Neuronal stem cell (in vitro differentiated cells): ENCODE measurements around the gene SPATA31A6. TPM values are rescaled to one million over a fixed set of nuclear protein-coding genes. Genes with fewer than 3 reads are reported as not detected.
A peak's percentile ranks its signal among the peaks of the same experiment; 100 is the strongest.
"Not testable (repeated sequence)": the region's sequence is repeated elsewhere in the genome, so short reads cannot be mapped to it uniquely, and the experiment has no call there.

Experiments
- DNase-seq: peaks from one replicate; pipeline ENCODE4 v3.0.0-alpha.2; 2013; ENCODE audit warnings: low spot score
- H2AFZ ChIP-seq: one replicate; pipeline ENCODE4 v1.6.1; 2013; ENCODE audit warnings: mild to moderate bottlenecking, low read length, inconsistent platforms
- H2AK5ac ChIP-seq: 2 replicates; pipeline ENCODE4 v1.6.1; 2013; ENCODE audit warnings: low read depth, mild to moderate bottlenecking, inconsistent platforms, low read length, moderate library complexity, mixed read lengths
- H2BK120ac ChIP-seq: 2 replicates; pipeline ENCODE4 v1.6.1; 2013; ENCODE audit warnings: low read depth, mild to moderate bottlenecking, inconsistent platforms, low read length, moderate library complexity, mixed read lengths
- H2BK12ac ChIP-seq: one replicate; pipeline ENCODE4 v1.6.1; 2013; ENCODE audit warnings: low read length, inconsistent platforms
- H2BK15ac ChIP-seq: 2 replicates; pipeline ENCODE4 v1.6.1; 2013; ENCODE audit warnings: mild to moderate bottlenecking, low read length, inconsistent platforms, mixed read lengths
- H2BK5ac ChIP-seq: one replicate; pipeline ENCODE4 v1.6.1; 2013; ENCODE audit warnings: inconsistent platforms, mild to moderate bottlenecking, low read length, moderate library complexity
- H3K14ac ChIP-seq: one replicate; pipeline ENCODE4 v1.6.1; 2013; ENCODE audit warnings: low read length, inconsistent platforms
- H3K18ac ChIP-seq: 2 replicates; pipeline ENCODE4 v1.6.1; 2013; ENCODE audit warnings: low read length, inconsistent platforms
- H3K23ac ChIP-seq: 2 replicates; pipeline ENCODE4 v1.6.1; 2013; ENCODE audit warnings: low read depth, mild to moderate bottlenecking, mixed read lengths, low read length, inconsistent platforms; ENCODE audit not compliant: poor library complexity
- H3K27ac ChIP-seq: replicated peaks from 3 replicates; pipeline ENCODE4 v1.5.1; 2013; ENCODE audit warnings: low read length, inconsistent platforms
- H3K27me3 ChIP-seq, 3 experiments: 2 replicates each; pipeline ENCODE4 v1.6.1; 2013; ENCODE audit warnings: low read length in 3 of 3, mild to moderate bottlenecking in 2 of 3, inconsistent platforms in 1 of 3, low read depth in 1 of 3, mixed read lengths in 1 of 3, moderate library complexity in 1 of 3; ENCODE audit not compliant: control insufficient read depth in 3 of 3, insufficient read depth in 3 of 3
- H3K36me3 ChIP-seq, 2 donors: replicated peaks in 1 of 2; 2 replicates each; pipeline ENCODE4 v1.6.1; 2013; ENCODE audit warnings: low read length in 2 of 2; ENCODE audit not compliant: control insufficient read depth in 2 of 2, insufficient read depth in 2 of 2
- H3K4ac ChIP-seq: 2 replicates; pipeline ENCODE4 v1.6.1; 2013; ENCODE audit warnings: inconsistent platforms, mild to moderate bottlenecking, low read length, moderate library complexity
- H3K4me1 ChIP-seq, 2 donors: 1 replicate in 1 of 2; 2 replicates in 1 of 2; pipeline ENCODE4 v1.6.1; 2013; ENCODE audit warnings: low read length in 2 of 2, low read depth in 1 of 2; ENCODE audit not compliant: control insufficient read depth in 2 of 2, insufficient read depth in 1 of 2
- H3K4me2 ChIP-seq: one replicate; pipeline ENCODE4 v1.6.1; 2013; ENCODE audit warnings: mild to moderate bottlenecking, low read length, inconsistent platforms; ENCODE audit not compliant: insufficient read depth, poor library complexity, severe bottlenecking
- H3K4me3 ChIP-seq, 2 donors: 2 replicates each; pipeline ENCODE4 v1.5.1; 2013; ENCODE audit warnings: low read length in 2 of 2, mild to moderate bottlenecking in 2 of 2, inconsistent platforms in 1 of 2, moderate library complexity in 1 of 2
- H3K79me1 ChIP-seq: one replicate; pipeline ENCODE4 v1.6.1; 2013; ENCODE audit warnings: low read depth, mild to moderate bottlenecking, inconsistent platforms, low read length, moderate library complexity
- H3K9ac ChIP-seq: one replicate; pipeline ENCODE4 v1.6.1; 2013; ENCODE audit warnings: mild to moderate bottlenecking, low read depth, low read length, inconsistent platforms; ENCODE audit not compliant: poor library complexity
- H3K9me3 ChIP-seq, 2 donors: replicated peaks in 1 of 2; 2 replicates each; pipeline versions ENCODE3 to v1.6.1; 2013; ENCODE audit warnings: low read length in 2 of 2, mild to moderate bottlenecking in 2 of 2, inconsistent platforms in 1 of 2, low read depth in 1 of 2, mixed read lengths in 1 of 2, moderate library complexity in 1 of 2; ENCODE audit not compliant: control insufficient read depth in 2 of 2, insufficient read depth in 1 of 2
- H4K8ac ChIP-seq: one replicate; pipeline ENCODE4 v1.6.1; 2013; ENCODE audit warnings: low read depth, mild to moderate bottlenecking, inconsistent platforms, low read length, moderate library complexity
- H4K91ac ChIP-seq: one replicate; pipeline ENCODE4 v1.6.1; 2013; ENCODE audit warnings: low read length, low read depth, mild to moderate bottlenecking, inconsistent platforms; ENCODE audit not compliant: poor library complexity
- WGBS, 2 donors: extraction: QIAGEN DNeasy Blood & Tissue Kit; methylation state at CpG; one replicate each; pipeline ENCODE4 v1.1.7; 2013; ENCODE audit warnings: missing lambda C conversion rate in 2 of 2, mixed read lengths in 1 of 2; ENCODE audit not compliant: insufficient read length in 2 of 2, insufficient replicate concordance in 1 of 2; ENCODE audit errors: extremely low coverage in 2 of 2; 5-methylcytosine and 5-hydroxymethylcytosine counted together
- polyA plus RNA-seq, 2 experiments: library from polyadenylated mRNA; stranded (reverse); fragments of 200-250 nt; gene quantifications; one replicate each; pipeline ENCODE4 v1.2.3, GENCODE V29; 2013

SPATA31A6 gene
- polyA plus RNA-seq (2013, experiment 1 of 2), result 0.04 TPM
- polyA plus RNA-seq (2013, experiment 2 of 2), result 0.03 TPM

- not testable (repeated sequence) for H3K9me3 ChIP-seq, H3K18ac ChIP-seq, H2BK12ac ChIP-seq, H3K4me3 ChIP-seq, H3K36me3 ChIP-seq, H3K14ac ChIP-seq, H2AFZ ChIP-seq, H3K9ac ChIP-seq, DNase-seq, H3K27me3 ChIP-seq, H4K91ac ChIP-seq, H2BK120ac ChIP-seq, H2BK15ac ChIP-seq, H3K23ac ChIP-seq, H3K4me1 ChIP-seq, H3K27ac ChIP-seq, H2AK5ac ChIP-seq, H2BK5ac ChIP-seq, H4K8ac ChIP-seq, H3K79me1 ChIP-seq, H3K4me2 ChIP-seq, H3K4ac ChIP-seq
- no CpG with 5 or more reads among the region's 5 CpGs for WGBS, 2 donors
These were observed at the start of gene SPATA31A6 for GRCh38 chr9:42183359-42183758. Gene SPATA31A6 (plus strand): TSS chr9:42183659. CDS start chr9:42183688, 29 bp downstream.

- no CpG with 5 or more reads among the region's 1 CpG for WGBS, 2 donors
- H2AFZ ChIP-seq, H4K91ac ChIP-seq, H3K27me3 ChIP-seq, H3K79me1 ChIP-seq, H3K4ac ChIP-seq, H3K27ac ChIP-seq, H2BK120ac ChIP-seq, H3K9ac ChIP-seq, H2AK5ac ChIP-seq, H2BK5ac ChIP-seq, H3K4me3 ChIP-seq, H3K4me1 ChIP-seq, H2BK12ac ChIP-seq, H2BK15ac ChIP-seq, H3K18ac ChIP-seq, H3K14ac ChIP-seq, H3K9me3 ChIP-seq, H3K36me3 ChIP-seq, H4K8ac ChIP-seq, H3K23ac ChIP-seq, H3K4me2 ChIP-seq: not testable (repeated sequence)
- peak; percentile 3 for DNase-seq
These were observed 23.2 kb upstream of the SPATA31A6 start for GRCh38 chr9:42160299-42160698.

DNA sequence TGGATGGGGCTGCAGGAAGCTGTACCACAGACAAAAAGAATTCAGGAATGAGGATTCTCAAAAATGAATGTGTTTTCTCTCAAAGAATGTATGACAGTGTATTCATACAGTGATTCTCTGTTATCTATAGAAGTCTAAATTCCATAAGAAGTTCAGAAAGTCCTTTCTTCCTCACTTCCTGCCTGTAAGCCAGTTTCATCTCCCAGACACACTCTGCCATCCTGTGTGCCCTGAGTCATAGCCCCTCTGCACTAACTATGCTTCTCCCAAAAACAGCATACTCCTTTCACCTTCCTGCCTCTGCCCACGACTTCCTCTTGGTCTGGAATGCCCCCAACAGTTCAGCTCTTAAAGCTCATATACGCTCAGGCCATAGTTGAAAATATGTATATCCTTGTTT, 36.4 kb downstream of the SPATA31A6 start:
- H4K8ac ChIP-seq, H3K14ac ChIP-seq, H2BK12ac ChIP-seq, H3K79me1 ChIP-seq, H2AK5ac ChIP-seq, H2BK120ac ChIP-seq, H3K27ac ChIP-seq, H3K27me3 ChIP-seq, DNase-seq, H3K4me1 ChIP-seq, H2BK5ac ChIP-seq, H3K4me2 ChIP-seq, H3K18ac ChIP-seq, H3K23ac ChIP-seq, H2AFZ ChIP-seq, H3K36me3 ChIP-seq, H3K9ac ChIP-seq, H2BK15ac ChIP-seq, H3K4ac ChIP-seq, H3K4me3 ChIP-seq, H3K9me3 ChIP-seq, H4K91ac ChIP-seq: not testable (repeated sequence)
- no CpG with 5 or more reads among the region's 2 CpGs for WGBS, 2 donors

DNA sequence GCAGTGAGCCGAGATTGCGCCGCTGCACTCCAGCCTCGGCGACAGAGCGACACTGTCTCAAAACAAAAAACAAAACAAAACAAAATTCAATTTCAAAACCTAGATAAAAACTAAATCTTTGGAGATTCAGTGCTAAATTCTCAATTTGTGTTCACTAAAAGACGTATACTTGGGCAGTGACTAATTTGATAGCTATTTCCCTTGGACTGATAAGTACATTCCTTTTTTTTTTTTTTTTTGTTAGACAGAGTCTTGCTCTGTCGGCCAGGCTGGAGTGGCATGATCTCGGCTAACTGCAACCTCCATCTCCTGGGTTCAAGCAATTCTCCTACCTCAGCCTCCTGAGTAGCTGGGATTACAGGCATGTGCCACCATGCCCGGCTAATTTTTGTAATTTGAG, 39.8 kb downstream of the SPATA31A6 start:
- not testable (repeated sequence) for H2AK5ac ChIP-seq, H4K8ac ChIP-seq, H3K9me3 ChIP-seq, H4K91ac ChIP-seq, H2BK5ac ChIP-seq, H2AFZ ChIP-seq, H3K27me3 ChIP-seq, H3K4me2 ChIP-seq, H3K36me3 ChIP-seq, DNase-seq, H3K4me3 ChIP-seq, H2BK120ac ChIP-seq, H3K9ac ChIP-seq, H3K4ac ChIP-seq, H3K18ac ChIP-seq, H3K4me1 ChIP-seq, H3K14ac ChIP-seq, H3K79me1 ChIP-seq, H2BK12ac ChIP-seq, H2BK15ac ChIP-seq, H3K23ac ChIP-seq, H3K27ac ChIP-seq
- WGBS, 2 donors, result no CpG with 5 or more reads among the region's 10 CpGs
